GM12892 (cell line): ENCODE data around the gene DCLK1.

Experiments used
- POLR2A ChIP-seq: IDR thresholded peaks from 2 replicates; pipeline ENCODE4 v1.6.1; 2011; ENCODE audit warnings: low read depth, low read length, control low read depth
- POLR2AphosphoS5 ChIP-seq: IDR thresholded peaks from 2 replicates; pipeline ENCODE4 v1.6.1; 2011; ENCODE audit warnings: low read depth, low read length, control low read depth
- TAF1 ChIP-seq: IDR thresholded peaks from 2 replicates; pipeline ENCODE4 v1.6.1; 2011; ENCODE audit warnings: low read depth, mild to moderate bottlenecking, control low read depth, low read length, borderline replicate concordance

DNA sequence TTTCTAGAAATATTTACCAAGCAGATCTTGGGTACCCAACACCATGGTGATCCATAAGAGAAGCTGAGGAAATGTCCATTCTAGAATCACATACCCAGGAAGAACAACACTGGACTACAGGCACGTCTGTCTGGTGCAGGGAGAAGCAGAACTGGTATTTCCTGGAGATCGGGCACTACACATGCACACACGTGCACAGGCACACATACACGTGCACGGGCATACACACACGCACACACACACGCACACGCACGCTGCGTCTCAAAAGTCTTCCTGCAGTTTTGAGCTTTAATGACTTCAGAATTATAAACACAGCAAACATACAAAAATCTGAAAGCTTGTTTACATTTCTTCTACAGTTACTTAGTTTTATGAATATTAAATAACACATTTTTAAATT is 189.8 kb downstream of the DCLK1 start:
- TF ChIP-seq POLR2AphosphoS5 (no peak), TAF1 (no peak), POLR2A (no peak)
